ENCODE measurements around the gene AQP6. TPM values are rescaled to one million over a fixed set of nuclear protein-coding genes. Genes with fewer than 3 reads are reported as not detected.

The AQP6 gene
- total RNA-seq, 2 donors from 2014 or later, result 0.20 TPM; not detected in 1

DNA sequence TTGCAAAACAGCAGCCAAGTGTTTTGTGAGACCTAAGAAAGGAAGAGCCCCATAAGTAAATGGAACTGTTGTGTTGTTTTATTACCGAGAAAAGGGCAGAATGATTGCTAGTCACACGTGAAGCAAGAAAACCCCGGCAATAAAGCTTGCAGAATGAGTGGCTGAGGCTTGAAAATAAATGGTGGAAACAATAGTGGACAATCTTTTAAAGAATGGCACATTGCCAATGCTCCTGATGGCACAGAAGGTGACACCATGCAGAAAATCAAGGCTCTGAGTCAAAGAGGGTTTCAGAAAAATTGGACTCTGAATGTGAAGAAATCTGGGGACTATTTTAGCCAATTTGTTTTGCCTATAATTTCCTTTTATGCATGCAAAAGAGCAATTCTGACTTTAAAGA, 26.2 kb upstream of the AQP6 start:
- Mint-ChIP-seq H3K4me1 (peaks cover 17% of the 10 kb centered on the region), H3K27ac (no peak overlapping the region), H3K9me3 (no peaks in the 10 kb centered on the region), H3K36me3 (ENCODE audit: low read depth) (no peaks in the 10 kb centered on the region), H3K4me3 (no peak overlapping the region), H3K27me3 (ENCODE audit: insufficient read depth) (peaks cover 97% of the 10 kb centered on the region)
- Histone ChIP-seq H3K36me3 (ENCODE audit: control insufficient read depth, insufficient read depth, low read length) (no peaks in the 10 kb centered on the region), H3K9me3 (ENCODE audit: control insufficient read depth, low read length) (no peaks in the 10 kb centered on the region), H3K9ac (ENCODE audit: extremely low read depth, low read length, poor library complexity, severe bottlenecking) (no peak overlapping the region), H3K27ac (ENCODE audit: low read depth, low read length) (no peak overlapping the region), H3K4me1 (ENCODE audit: control insufficient read depth, insufficient read depth, low read length) (no peaks in the 10 kb centered on the region), H3K27me3 (ENCODE audit: control insufficient read depth, insufficient read depth, low read length, poor library complexity, severe bottlenecking) (peaks cover 66% of the 10 kb centered on the region), H3K4me3 (ENCODE audit: low read length) (no peak overlapping the region)
- DNase-seq, result no peak
- TF ChIP-seq CTCF (conservative IDR thresholded peaks at IDR 0.05), result no peak
- 82% methylated on average over 3 of the region's 3 CpGs for WGBS, 2 experiments (ENCODE audit: insufficient coverage in 1 of 2, insufficient read length in 1 of 2)

GRCh38 chr12:49947593-49948226, 25.0 kb upstream of the AQP6 start:
- H3K4me1 Mint-ChIP-seq, result peaks cover 14% of the 10 kb centered on the region
- no peak for TF ChIP-seq CTCF (conservative IDR thresholded peaks at IDR 0.05)
- WGBS, 2 experiments (ENCODE audit: insufficient coverage in 1 of 2, insufficient read length in 1 of 2), result 83 to 92% methylated on average over 3 to 7 of the region's 7 CpGs
- no peak overlapping the region for H3K27ac ChIP-seq (ENCODE audit: low read depth, low read length)
- no peaks in the 10 kb centered on the region for H3K36me3 ChIP-seq (ENCODE audit: control insufficient read depth, insufficient read depth, low read length)
- peaks cover 71% of the 10 kb centered on the region for H3K27me3 ChIP-seq (ENCODE audit: control insufficient read depth, insufficient read depth, low read length, poor library complexity, severe bottlenecking)
- no peak overlapping the region for H3K4me3 ChIP-seq (ENCODE audit: low read length)
- no peak overlapping the region for H3K27ac Mint-ChIP-seq
- DNase-seq, result peak; percentile 54
- H3K36me3 Mint-ChIP-seq (ENCODE audit: low read depth), result no peaks in the 10 kb centered on the region
- H3K9ac ChIP-seq (ENCODE audit: extremely low read depth, low read length, poor library complexity, severe bottlenecking), result no peak overlapping the region
- no peak overlapping the region for H3K4me3 Mint-ChIP-seq
- H3K9me3 ChIP-seq (ENCODE audit: control insufficient read depth, low read length), result no peaks in the 10 kb centered on the region
- H3K27me3 Mint-ChIP-seq (ENCODE audit: insufficient read depth), result peaks cover 97% of the 10 kb centered on the region
- H3K4me1 ChIP-seq (ENCODE audit: control insufficient read depth, insufficient read depth, low read length), result no peaks in the 10 kb centered on the region
- no peaks in the 10 kb centered on the region for H3K9me3 Mint-ChIP-seq

DNA sequence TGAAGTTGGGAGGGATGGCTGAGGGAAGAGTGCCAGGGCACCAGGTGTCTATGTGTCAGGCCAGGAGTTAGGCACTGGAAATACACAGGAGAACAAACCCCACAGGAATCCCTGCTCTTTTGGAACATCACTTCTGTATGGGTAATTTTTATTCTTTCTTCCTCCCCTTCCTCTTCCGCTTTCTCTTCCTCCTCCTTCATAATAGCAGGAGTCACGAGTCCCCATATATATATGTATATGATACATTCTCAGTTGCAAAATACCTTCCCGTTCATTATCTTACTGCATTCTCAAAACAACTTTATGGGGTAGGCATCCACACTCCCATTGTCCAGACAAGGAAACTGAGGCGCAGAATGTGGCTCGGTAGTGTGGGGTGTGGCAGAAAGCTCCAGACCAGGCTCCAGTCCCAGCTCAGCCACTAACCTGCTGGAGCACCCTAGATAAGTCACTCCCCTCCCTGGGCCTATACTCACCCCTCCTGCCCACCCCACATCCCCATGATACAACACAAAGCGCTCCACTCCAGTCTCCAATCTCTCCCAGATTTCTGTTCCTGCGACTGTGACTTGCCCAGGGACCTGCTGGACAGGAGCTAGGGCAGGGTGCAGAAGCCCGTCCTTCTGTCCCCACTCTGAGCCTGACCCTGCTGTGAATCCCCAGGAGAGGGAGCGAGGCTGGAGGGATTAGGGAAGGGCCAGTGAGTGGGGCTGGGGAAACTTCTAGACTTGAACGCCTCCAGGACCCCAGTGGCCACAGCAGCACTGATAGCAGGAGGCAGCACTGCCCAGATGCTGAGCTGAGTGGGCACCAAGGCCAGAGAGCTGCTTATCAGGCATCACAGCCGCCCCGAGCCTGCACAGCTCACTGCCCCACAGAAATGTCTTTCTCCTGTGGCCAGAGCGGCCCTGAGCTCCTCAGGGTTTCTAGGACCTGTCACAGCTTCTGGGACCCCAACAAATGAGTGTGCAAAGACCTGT, 23.6 kb upstream of the AQP6 start:
- no peaks in the 10 kb centered on the region for H3K36me3 ChIP-seq (ENCODE audit: control insufficient read depth, insufficient read depth, low read length)
- H3K4me3 ChIP-seq (ENCODE audit: low read length), result no peak overlapping the region
- no peak overlapping the region for H3K4me3 Mint-ChIP-seq
- peaks cover 66% of the 10 kb centered on the region for H3K27me3 ChIP-seq (ENCODE audit: control insufficient read depth, insufficient read depth, low read length, poor library complexity, severe bottlenecking)
- H3K27me3 Mint-ChIP-seq (ENCODE audit: insufficient read depth), result peaks cover 95% of the 10 kb centered on the region
- DNase-seq, result peak; percentile 49
- H3K27ac ChIP-seq (ENCODE audit: low read depth, low read length), result no peak overlapping the region
- H3K9me3 Mint-ChIP-seq, result no peaks in the 10 kb centered on the region
- peaks cover 12% of the 10 kb centered on the region for H3K4me1 Mint-ChIP-seq
- no peaks in the 10 kb centered on the region for H3K9me3 ChIP-seq (ENCODE audit: control insufficient read depth, low read length)
- H3K36me3 Mint-ChIP-seq (ENCODE audit: low read depth), result no peaks in the 10 kb centered on the region
- no peak overlapping the region for H3K9ac ChIP-seq (ENCODE audit: extremely low read depth, low read length, poor library complexity, severe bottlenecking)
- no peak overlapping the region for H3K27ac Mint-ChIP-seq
- no peaks in the 10 kb centered on the region for H3K4me1 ChIP-seq (ENCODE audit: control insufficient read depth, insufficient read depth, low read length)
- TF ChIP-seq CTCF (conservative IDR thresholded peaks at IDR 0.05), result no peak
- 96% methylated on average over 11 of the region's 13 CpGs; no CpG with 5 or more reads in 1 of the 2 experiments for WGBS, 2 experiments (ENCODE audit: insufficient coverage in 1 of 2, insufficient read length in 1 of 2)

Measured in endodermal cell (in vitro differentiated cells).